Measurements from ENCODE around the gene ZNF536.

DNA sequence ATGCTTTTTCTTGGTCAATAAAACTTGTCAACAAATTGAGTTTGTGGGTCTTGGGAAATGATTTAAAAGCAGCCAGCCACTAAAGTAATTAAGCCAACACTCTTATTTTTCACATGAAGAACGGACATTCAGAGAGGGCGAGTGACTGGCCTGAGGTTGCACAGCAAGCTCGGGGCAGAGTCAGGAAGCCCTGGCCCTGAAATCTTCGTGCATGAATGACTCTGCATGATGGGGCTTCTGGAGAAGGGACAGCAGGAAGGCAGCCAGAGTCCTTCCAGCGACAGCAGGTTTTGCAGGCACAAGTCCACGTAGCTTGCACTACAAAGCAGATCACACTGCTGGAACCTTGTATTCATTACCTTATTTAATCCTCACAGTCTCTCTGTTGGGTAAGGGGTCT lies 232.5 kb downstream of the ZNF536 start:
- TF ChIP-seq POLR2A (IDR thresholded peaks at IDR 0.05) (no peak), EP300 (IDR thresholded peaks at IDR 0.05) (no peak)
- TF ChIP-seq, protein P1, sequence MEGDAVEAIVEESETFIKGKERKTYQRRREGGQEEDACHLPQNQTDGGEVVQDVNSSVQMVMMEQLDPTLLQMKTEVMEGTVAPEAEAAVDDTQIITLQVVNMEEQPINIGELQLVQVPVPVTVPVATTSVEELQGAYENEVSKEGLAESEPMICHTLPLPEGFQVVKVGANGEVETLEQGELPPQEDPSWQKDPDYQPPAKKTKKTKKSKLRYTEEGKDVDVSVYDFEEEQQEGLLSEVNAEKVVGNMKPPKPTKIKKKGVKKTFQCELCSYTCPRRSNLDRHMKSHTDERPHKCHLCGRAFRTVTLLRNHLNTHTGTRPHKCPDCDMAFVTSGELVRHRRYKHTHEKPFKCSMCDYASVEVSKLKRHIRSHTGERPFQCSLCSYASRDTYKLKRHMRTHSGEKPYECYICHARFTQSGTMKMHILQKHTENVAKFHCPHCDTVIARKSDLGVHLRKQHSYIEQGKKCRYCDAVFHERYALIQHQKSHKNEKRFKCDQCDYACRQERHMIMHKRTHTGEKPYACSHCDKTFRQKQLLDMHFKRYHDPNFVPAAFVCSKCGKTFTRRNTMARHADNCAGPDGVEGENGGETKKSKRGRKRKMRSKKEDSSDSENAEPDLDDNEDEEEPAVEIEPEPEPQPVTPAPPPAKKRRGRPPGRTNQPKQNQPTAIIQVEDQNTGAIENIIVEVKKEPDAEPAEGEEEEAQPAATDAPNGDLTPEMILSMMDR (IDR thresholded peaks at IDR 0.05): no peak
